NB4 (cell line): ENCODE measurements around the gene SPACDR.
A peak's percentile ranks its signal among the peaks of the same experiment; 100 is the strongest.

Experiments
- MYC ChIP-seq: IDR thresholded peaks from 2 replicates; pipeline ENCODE4 v1.6.1; 2011; ENCODE audit warnings: low read depth, low read length
- POLR2A ChIP-seq: IDR thresholded peaks from 2 replicates; pipeline ENCODE4 v1.6.1; 2011; ENCODE audit warnings: mild to moderate bottlenecking; ENCODE audit not compliant: insufficient read length; ENCODE audit errors: extremely low read depth
- TF ChIP-seq, protein P1 (sequence below): IDR thresholded peaks from one replicate; pipeline ENCODE4 v1.5.1; 2012; ENCODE audit warnings: low read depth, low read length
- TF ChIP-seq, protein P2 (sequence below): IDR thresholded peaks from 2 replicates; pipeline ENCODE4 v1.6.1; 2011; ENCODE audit warnings: low read depth, low read length

DNA sequence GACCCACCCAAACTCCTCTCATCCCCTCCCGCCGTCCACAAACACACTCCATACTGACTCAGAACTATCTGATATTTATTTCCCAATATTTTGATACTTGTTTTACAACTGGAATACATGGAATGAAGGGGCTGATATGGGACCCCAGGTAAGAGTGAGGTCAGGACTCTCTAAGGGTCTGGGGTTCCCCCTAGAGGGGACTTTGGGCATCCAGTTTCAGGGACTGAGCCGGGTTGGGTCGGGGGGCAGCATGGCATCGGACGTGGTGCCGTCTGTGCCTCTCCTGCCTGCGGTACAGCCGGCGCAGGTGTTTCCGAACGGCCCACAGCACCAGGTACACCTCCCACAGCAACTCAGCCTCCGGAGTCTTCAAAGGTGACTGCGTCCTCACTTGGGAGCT is 7.5 kb downstream of the SPACDR start:
- TF ChIP-seq, protein P1, sequence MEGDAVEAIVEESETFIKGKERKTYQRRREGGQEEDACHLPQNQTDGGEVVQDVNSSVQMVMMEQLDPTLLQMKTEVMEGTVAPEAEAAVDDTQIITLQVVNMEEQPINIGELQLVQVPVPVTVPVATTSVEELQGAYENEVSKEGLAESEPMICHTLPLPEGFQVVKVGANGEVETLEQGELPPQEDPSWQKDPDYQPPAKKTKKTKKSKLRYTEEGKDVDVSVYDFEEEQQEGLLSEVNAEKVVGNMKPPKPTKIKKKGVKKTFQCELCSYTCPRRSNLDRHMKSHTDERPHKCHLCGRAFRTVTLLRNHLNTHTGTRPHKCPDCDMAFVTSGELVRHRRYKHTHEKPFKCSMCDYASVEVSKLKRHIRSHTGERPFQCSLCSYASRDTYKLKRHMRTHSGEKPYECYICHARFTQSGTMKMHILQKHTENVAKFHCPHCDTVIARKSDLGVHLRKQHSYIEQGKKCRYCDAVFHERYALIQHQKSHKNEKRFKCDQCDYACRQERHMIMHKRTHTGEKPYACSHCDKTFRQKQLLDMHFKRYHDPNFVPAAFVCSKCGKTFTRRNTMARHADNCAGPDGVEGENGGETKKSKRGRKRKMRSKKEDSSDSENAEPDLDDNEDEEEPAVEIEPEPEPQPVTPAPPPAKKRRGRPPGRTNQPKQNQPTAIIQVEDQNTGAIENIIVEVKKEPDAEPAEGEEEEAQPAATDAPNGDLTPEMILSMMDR: peak; percentile 13
- TF ChIP-seq POLR2A: no peak
- TF ChIP-seq MYC: no peak
- TF ChIP-seq, protein P2, sequence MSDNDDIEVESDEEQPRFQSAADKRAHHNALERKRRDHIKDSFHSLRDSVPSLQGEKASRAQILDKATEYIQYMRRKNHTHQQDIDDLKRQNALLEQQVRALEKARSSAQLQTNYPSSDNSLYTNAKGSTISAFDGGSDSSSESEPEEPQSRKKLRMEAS: no peak
